ENCODE results near the gene CHST15.
A peak's percentile ranks its signal among the peaks of the same experiment; 100 is the strongest.

CHST15 gene

DNA sequence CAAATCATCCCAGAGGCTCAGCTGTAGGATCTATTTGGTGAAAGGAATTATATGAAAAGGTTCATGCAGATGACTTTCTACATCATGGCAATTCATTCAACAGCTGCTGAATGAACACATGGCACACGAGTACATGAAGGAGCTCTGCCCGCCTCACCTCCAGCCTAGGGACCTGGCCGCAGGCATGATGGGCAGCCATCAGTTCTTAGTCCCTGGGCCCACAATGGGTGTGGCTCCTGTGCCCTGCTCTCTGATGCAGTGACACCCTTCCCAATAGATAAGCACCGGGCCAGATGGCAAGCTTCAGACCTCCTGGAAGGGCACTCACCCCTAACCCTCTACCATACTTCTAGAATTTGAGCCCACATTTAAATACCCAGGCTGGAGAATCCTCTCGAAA is 3.5 kb downstream of the CHST15 start:
- H3K9me2 ChIP-seq (replicated peaks; ENCODE audit: control insufficient read depth, low read length) = no peaks in the 10 kb centered on the region
- H3K4me3 ChIP-seq (ENCODE audit: low read length) = peak overlapping the region; percentile 95
- H4K20me1 ChIP-seq (ENCODE audit: control insufficient read depth, insufficient read depth, low read depth, low read length) = peaks cover 12% of the 10 kb centered on the region; the same call in 1 of the 2 replicates
- peaks cover 8% of the 10 kb centered on the region for H3F3A ChIP-seq (ENCODE audit: control insufficient read depth, insufficient read depth)
- no peak for TF ChIP-seq EZH2phosphoT487 (IDR thresholded peaks at IDR 0.05; ENCODE audit: borderline replicate concordance, low read length)
- no peak overlapping the region for H3K27ac ChIP-seq (ENCODE audit: low read depth, low read length)
- peaks cover 61% of the 10 kb centered on the region for H3K36me3 ChIP-seq (ENCODE audit: control insufficient read depth, low read length)
- no peaks in the 10 kb centered on the region for H3K9me3 ChIP-seq (ENCODE audit: control insufficient read depth, insufficient read depth, low read length)
- peak overlapping the region; percentile 90 for H3K4me2 ChIP-seq (ENCODE audit: low read length)
- no peaks in the 10 kb centered on the region; the same call in 1 of the 2 replicates for H3K27me3 ChIP-seq (ENCODE audit: control insufficient read depth, low read length)
- peaks cover 93% of the 10 kb centered on the region for H3K79me2 ChIP-seq (ENCODE audit: control insufficient read depth, low read length)
- peaks cover 79% of the 10 kb centered on the region for H3K4me1 ChIP-seq (ENCODE audit: control insufficient read depth, low read length)

GRCh38 chr10:124088915-124089314 is 4.5 kb downstream of the CHST15 start:
- no peak for TF ChIP-seq EZH2phosphoT487 (IDR thresholded peaks at IDR 0.05; ENCODE audit: borderline replicate concordance, low read length)
- TF ChIP-seq, protein P1, sequence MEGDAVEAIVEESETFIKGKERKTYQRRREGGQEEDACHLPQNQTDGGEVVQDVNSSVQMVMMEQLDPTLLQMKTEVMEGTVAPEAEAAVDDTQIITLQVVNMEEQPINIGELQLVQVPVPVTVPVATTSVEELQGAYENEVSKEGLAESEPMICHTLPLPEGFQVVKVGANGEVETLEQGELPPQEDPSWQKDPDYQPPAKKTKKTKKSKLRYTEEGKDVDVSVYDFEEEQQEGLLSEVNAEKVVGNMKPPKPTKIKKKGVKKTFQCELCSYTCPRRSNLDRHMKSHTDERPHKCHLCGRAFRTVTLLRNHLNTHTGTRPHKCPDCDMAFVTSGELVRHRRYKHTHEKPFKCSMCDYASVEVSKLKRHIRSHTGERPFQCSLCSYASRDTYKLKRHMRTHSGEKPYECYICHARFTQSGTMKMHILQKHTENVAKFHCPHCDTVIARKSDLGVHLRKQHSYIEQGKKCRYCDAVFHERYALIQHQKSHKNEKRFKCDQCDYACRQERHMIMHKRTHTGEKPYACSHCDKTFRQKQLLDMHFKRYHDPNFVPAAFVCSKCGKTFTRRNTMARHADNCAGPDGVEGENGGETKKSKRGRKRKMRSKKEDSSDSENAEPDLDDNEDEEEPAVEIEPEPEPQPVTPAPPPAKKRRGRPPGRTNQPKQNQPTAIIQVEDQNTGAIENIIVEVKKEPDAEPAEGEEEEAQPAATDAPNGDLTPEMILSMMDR (IDR thresholded peaks at IDR 0.05; ENCODE audit: low read depth, low read length, poor library complexity, severe bottlenecking) = no peak
- Histone ChIP-seq H3K36me3 (ENCODE audit: control insufficient read depth, low read length) (peaks cover 71% of the 10 kb centered on the region), H3K9me2 (replicated peaks; ENCODE audit: control insufficient read depth, low read length) (no peaks in the 10 kb centered on the region), H3K4me3 (ENCODE audit: low read length) (peak overlapping the region; percentile 95; the same call in 1 of the 2 replicates), H4K20me1 (ENCODE audit: control insufficient read depth, insufficient read depth, low read depth, low read length) (peaks cover 12% of the 10 kb centered on the region; the same call in 1 of the 2 replicates), H3K27me3 (ENCODE audit: control insufficient read depth, low read length) (no peaks in the 10 kb centered on the region), H3K27ac (ENCODE audit: low read depth, low read length) (no peak overlapping the region), H3K9me3 (ENCODE audit: control insufficient read depth, insufficient read depth, low read length) (no peaks in the 10 kb centered on the region), H3K79me2 (ENCODE audit: control insufficient read depth, low read length) (peaks cover 97% of the 10 kb centered on the region), H3K4me1 (ENCODE audit: control insufficient read depth, low read length) (peaks cover 79% of the 10 kb centered on the region), H3F3A (ENCODE audit: control insufficient read depth, insufficient read depth) (peaks cover 2% of the 10 kb centered on the region; the same call in 1 of the 2 replicates), H3K4me2 (ENCODE audit: low read length) (peak overlapping the region; percentile 90)

DNA sequence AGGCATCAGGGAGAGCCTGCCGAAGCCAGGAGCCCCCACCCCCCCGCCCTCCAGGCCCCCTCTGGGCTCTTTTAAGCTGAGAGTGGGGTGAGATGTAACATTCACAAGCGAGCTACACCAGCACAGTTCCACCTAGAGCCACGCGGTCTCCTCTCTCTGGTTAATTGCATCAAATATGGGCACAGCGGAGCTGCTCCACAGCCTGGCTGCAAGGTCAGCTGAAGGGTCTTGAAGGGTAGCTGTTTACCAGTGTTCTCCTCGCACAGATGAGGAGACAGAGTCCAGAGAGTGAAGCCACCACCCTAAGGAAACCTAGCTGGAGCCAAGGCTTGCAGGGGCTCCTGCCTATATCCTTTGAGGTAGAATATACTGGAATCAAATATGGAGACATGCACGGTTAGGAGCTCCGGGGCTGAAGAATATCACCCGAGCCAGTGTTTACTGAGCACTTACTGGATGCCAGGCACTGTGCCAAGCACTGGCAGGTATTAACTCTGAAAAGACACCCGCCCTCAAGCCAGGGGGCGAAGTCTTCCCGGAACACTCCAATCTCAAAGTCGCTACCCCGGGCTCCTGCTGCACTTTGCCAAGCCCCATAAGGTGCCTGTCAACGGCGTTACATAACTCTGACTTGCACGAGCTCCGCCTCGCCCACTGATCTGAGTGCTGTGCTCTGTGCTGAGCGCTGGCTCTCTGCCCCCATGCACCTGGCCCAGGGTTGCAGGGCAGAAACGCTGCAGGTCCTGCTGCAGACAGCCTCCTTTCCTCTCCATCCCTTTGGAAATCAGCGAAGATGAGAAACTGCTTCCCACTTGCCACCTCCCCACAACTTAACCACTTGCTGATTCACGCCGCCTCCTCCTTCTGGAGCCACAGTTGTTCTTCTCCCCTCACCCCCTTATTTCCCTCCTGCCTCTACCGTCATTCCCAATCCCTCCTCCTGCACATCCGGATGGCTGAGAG is 5.4 kb downstream of the CHST15 start:
- Histone ChIP-seq H3K4me2 (ENCODE audit: low read length) (peak overlapping the region; percentile 90), H3K9me3 (ENCODE audit: control insufficient read depth, insufficient read depth, low read length) (no peaks in the 10 kb centered on the region), H3K4me1 (ENCODE audit: control insufficient read depth, low read length) (peaks cover 85% of the 10 kb centered on the region), H3K9me2 (replicated peaks; ENCODE audit: control insufficient read depth, low read length) (no peaks in the 10 kb centered on the region), H3K79me2 (ENCODE audit: control insufficient read depth, low read length) (peaks cover 100% of the 10 kb centered on the region), H3K27me3 (ENCODE audit: control insufficient read depth, low read length) (no peaks in the 10 kb centered on the region), H4K20me1 (ENCODE audit: control insufficient read depth, insufficient read depth, low read depth, low read length) (peaks cover 12% of the 10 kb centered on the region; the same call in 1 of the 2 replicates), H3K4me3 (ENCODE audit: low read length) (peak overlapping the region; percentile 15), H3K27ac (ENCODE audit: low read depth, low read length) (no peak overlapping the region), H3F3A (ENCODE audit: control insufficient read depth, insufficient read depth) (peaks cover 6% of the 10 kb centered on the region), H3K36me3 (ENCODE audit: control insufficient read depth, low read length) (peaks cover 80% of the 10 kb centered on the region)
- TF ChIP-seq, protein P1 (IDR thresholded peaks at IDR 0.05; ENCODE audit: low read depth, low read length, poor library complexity, severe bottlenecking) = no peak
- no peak for TF ChIP-seq EZH2phosphoT487 (IDR thresholded peaks at IDR 0.05; ENCODE audit: borderline replicate concordance, low read length)
